Ramos (cell line): ENCODE results near the gene ZNF544.
"Not testable (repeated sequence)": the region's sequence is repeated elsewhere in the genome, so short reads cannot be mapped to it uniquely, and the experiment has no call there.

ENCODE experiments used
- in situ Hi-C: fragments of 300-500 bp; cut with MboI; formaldehyde crosslinking; loops from one replicate; pipeline ENCODE4 v1.14.3; 2022; ENCODE audit warnings: low sequenced_read_pairs; ENCODE audit not compliant: unreplicated experiment

ZNF544 gene

GRCh38 chr19:58300620-58301019 is 71.9 kb downstream of the ZNF544 start:
- in situ Hi-C loops: no loop called here

- in situ Hi-C loops: no loop called here
Measured at GRCh38 chr19:58304255-58304654, 75.5 kb downstream of the ZNF544 start.

GRCh38 chr19:58304748-58305064 is 76.0 kb downstream of the ZNF544 start:
- in situ Hi-C loops: no loop called here

GRCh38 chr19:58305065-58305931 is 76.6 kb downstream of the ZNF544 start, which contains the start of gene ERVK3-1:
ERVK3-1 (plus strand) TSS chr19:58305377; CDS start chr19:58312169, 6,792 bp downstream.
- in situ Hi-C loops: no loop called here

- in situ Hi-C loops: no loop called here
Measured at GRCh38 chr19:58305932-58306323, 77.2 kb downstream of the ZNF544 start.

- in situ Hi-C loops: no loop called here
Measured at GRCh38 chr19:58307736-58308135, 79.0 kb downstream of the ZNF544 start.

GRCh38 chr19:58310685-58311084 is 82.0 kb downstream of the ZNF544 start:
- in situ Hi-C loops: not testable (repeated sequence)

- in situ Hi-C loops: no loop called here
Measured at GRCh38 chr19:58311345-58311865, 82.7 kb downstream of the ZNF544 start.
